ENCODE results near the gene MATR3. TPM values are rescaled to one million over a fixed set of nuclear protein-coding genes. Genes with fewer than 3 reads are reported as not detected.
A peak's percentile ranks its signal among the peaks of the same experiment; 100 is the strongest.
"Not testable (repeated sequence)": the region's sequence is repeated elsewhere in the genome, so short reads cannot be mapped to it uniquely, and the experiment has no call there.

Gene MATR3
- total RNA-seq, 3 donors from 2014 or later, result 112 to 165 (median 136) TPM

DNA sequence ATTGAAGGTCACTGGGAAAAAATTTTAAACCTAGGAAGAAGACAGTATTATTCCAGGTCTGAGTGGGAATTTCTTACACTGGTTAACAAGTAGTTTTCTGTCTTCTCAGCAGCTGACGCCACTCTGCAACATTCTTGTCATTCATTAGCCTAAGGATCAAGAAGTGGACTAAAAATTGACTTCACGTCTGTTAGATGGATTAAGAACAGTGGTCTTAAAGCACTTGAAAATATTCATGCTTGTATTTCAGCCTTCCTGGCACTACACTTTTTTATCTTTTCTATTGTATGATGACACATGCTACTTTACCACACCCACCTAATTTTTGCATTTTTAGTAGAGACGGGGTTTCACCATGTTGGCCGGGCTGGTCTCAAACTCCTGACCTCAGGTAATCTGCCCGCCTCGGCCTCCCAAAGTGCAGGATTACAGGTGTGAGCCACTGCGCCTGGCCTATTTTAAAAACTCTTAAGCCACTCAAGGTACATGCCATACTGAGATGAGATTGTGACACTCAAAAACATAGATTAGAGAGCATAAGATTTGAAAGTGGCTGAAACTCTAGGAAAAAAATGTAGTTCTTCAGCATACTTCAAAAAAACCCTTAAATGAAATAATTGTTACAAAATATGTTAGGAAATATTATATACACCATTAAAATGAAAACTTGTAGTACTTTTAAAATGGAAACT is 8.4 kb downstream of the MATR3 start:
- no peak for ATAC-seq
- intact Hi-C loops (cut with DNase I, micrococcal nuclease), result no loop called here
- TF ChIP-seq, protein P1, sequence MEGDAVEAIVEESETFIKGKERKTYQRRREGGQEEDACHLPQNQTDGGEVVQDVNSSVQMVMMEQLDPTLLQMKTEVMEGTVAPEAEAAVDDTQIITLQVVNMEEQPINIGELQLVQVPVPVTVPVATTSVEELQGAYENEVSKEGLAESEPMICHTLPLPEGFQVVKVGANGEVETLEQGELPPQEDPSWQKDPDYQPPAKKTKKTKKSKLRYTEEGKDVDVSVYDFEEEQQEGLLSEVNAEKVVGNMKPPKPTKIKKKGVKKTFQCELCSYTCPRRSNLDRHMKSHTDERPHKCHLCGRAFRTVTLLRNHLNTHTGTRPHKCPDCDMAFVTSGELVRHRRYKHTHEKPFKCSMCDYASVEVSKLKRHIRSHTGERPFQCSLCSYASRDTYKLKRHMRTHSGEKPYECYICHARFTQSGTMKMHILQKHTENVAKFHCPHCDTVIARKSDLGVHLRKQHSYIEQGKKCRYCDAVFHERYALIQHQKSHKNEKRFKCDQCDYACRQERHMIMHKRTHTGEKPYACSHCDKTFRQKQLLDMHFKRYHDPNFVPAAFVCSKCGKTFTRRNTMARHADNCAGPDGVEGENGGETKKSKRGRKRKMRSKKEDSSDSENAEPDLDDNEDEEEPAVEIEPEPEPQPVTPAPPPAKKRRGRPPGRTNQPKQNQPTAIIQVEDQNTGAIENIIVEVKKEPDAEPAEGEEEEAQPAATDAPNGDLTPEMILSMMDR (IDR thresholded peaks at IDR 0.05), result no peak
- Histone ChIP-seq H3K36me3 (ENCODE audit: low read depth) (no peaks in the 10 kb centered on the region), H3K4me1 (ENCODE audit: low read depth) (peaks cover 42% of the 10 kb centered on the region), H3K4me3 (no peak overlapping the region), H3K9me3 (no peaks in the 10 kb centered on the region)
- no peak for DNase-seq

DNA sequence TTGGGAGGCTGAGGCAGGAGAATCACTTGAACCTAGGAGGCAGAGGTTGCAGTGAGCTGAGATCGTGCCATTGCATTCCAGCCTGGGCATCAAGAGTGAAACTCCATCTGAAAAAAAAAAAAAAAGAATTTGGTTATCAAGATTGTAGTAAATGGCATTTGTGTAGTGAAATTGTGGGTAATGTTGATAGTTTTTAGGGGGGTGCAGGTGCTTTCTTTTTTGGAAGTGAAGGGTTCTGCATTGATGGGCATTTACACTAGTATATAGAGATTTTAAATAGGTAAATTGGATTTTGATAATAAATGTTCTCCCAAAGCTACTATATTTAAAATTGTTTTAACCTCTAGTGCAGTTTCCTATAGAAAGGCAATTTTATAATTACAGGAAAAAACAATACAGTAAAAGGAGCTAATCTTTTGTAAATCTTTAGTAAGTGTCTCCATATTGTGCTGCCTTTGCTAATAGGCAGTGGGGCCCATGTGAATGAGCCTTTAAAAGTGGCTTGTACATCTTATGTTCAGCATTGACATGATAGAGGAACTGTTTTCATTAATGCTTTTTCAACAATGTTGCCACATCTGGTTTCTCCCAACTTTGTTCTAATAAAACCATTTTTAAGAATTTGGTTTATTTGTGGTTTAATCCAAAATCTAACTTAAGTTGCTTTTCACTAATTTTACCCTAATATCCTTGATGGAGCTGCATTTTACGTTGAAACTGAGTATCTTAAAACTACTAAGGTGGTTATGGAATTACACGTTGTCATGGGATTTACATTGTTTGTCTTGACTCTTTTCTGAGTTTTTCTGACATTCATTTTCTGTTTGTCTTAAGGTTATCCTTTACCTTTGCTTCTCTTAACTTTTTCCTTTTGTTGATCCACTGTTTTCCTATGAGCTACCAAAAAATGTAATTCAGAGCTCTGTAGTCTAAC is 11.1 kb downstream of the MATR3 start:
- H3K9me3 ChIP-seq, result no peaks in the 10 kb centered on the region
- H3K4me1 ChIP-seq (ENCODE audit: low read depth), result peaks cover 37% of the 10 kb centered on the region
- no peak for ATAC-seq
- no peak overlapping the region for H3K4me3 ChIP-seq
- TF ChIP-seq, protein P1 (IDR thresholded peaks at IDR 0.05), result no peak
- H3K36me3 ChIP-seq (ENCODE audit: low read depth), result no peaks in the 10 kb centered on the region
- no peak for DNase-seq
- intact Hi-C loops (cut with DNase I, micrococcal nuclease), result no loop called here

DNA sequence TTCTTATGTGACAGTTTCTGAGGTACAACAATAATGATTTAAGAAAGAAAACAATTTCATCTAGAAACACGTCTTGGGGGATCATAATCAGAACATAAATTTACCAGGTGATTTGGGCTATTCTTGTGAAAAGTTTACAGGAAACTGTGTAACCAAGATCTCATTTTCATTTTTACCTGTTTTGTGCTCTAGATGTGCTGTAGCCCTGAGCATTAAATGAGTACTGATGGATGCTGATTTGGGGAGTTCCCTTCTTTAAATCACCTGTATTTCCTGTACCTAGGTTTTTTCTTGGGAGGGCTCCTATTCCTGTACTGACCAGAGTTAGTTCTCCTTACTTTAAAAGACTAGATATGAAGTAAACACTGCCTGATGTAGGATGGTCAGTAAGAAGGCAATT is 12.7 kb downstream of the MATR3 start:
- intact Hi-C loops (cut with DNase I, micrococcal nuclease), result no loop called here
- no peaks in the 10 kb centered on the region for H3K9me3 ChIP-seq
- H3K4me1 ChIP-seq (ENCODE audit: low read depth), result peaks cover 26% of the 10 kb centered on the region
- no peaks in the 10 kb centered on the region for H3K36me3 ChIP-seq (ENCODE audit: low read depth)
- TF ChIP-seq, protein P1 (IDR thresholded peaks at IDR 0.05), result no peak
- DNase-seq, result no peak
- no peak for ATAC-seq
- H3K4me3 ChIP-seq, result no peak overlapping the region

DNA sequence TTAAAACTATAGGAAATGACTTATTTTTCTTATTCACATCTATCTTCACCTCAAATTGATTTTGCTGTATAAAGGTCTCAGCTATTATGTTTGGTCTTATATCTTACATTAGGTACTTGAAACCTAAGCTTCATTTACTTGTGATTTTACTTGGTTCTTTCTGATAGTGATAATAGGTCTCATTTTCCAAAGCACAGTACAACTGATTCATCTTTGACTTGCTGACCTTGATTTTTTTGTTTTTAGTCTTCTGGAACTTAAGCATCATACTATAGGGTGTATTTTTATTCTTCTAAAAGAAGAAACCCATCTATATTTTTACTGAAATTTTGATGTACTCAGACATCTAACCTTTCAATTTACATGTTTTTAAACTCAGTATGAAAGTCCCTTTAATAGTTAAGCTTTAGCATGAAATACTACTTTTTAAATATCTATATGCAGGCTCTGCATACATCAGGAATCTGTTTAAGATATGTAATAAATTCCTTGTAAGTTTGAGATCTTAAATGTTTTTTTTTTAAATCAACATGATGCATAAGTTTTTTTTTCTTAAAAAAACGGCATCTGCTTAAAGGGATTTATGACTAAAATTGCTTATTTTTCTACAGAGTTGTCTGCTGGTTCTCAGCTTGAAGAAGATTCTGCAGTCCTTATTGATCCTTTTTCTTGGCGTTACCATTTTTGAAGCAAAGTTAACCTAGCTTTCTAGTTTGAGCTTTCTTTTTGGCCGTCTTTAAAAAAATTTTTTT is 13.3 kb downstream of the MATR3 start:
- Histone ChIP-seq H3K4me1 (ENCODE audit: low read depth) (peaks cover 26% of the 10 kb centered on the region), H3K4me3 (no peak overlapping the region), H3K9me3 (no peaks in the 10 kb centered on the region), H3K36me3 (ENCODE audit: low read depth) (no peaks in the 10 kb centered on the region)
- DNase-seq, result no peak
- TF ChIP-seq, protein P1 (IDR thresholded peaks at IDR 0.05), result no peak
- no peak for ATAC-seq
- intact Hi-C loops (cut with DNase I, micrococcal nuclease), result no loop called here

DNA sequence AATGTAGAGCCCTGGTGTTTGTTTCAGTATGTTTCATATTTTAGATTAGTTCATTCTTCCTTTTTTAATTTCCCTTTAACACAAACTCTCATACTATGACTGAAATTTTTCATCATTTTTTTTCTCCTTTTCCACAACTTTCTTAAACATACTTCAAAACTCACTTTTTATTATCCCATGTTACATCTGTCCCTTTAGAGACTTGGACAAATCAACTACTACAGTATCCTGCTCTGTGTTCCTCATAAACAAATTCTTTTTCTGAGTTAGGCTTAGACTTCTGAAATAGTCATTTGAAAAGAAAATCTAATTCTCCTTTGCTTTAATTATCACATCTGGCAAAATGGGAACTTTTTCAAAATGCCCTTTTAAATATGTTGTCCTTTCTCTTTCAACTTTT is 15.3 kb downstream of the MATR3 start:
- TF ChIP-seq, protein P1 (IDR thresholded peaks at IDR 0.05), result no peak
- DNase-seq (no peak), ATAC-seq (no peak)
- H3K9me3 ChIP-seq, result no peaks in the 10 kb centered on the region
- H3K4me3 ChIP-seq, result no peak overlapping the region
- peaks cover 26% of the 10 kb centered on the region for H3K4me1 ChIP-seq (ENCODE audit: low read depth)
- no peaks in the 10 kb centered on the region for H3K36me3 ChIP-seq (ENCODE audit: low read depth)
- intact Hi-C loops (cut with DNase I, micrococcal nuclease), result no loop called here

DNA sequence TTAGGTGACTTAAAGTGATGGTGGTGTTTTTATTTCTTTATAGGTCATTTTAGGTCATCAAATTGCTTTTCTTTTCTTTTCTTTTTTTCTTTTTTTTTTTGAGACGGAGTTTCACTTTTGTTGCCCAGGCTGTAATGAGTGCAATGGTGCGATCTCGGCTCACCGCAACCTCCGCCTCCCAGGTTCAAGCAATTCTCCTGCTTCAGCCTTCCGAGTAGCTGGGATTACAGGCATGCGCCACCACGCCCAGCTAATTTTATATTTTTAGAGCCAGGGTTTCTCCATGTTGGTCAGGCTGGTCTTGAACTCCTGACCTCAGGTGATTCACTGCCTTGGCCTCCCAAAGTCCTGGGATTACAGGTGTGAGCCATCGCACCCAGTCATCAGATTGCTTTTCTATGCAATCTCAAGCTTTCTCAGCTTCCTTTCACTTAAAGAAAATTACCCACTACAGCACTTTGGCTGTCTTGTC is 17.2 kb downstream of the MATR3 start:
- intact Hi-C loops (cut with DNase I, micrococcal nuclease); H3K4me3 ChIP-seq; H3K9me3 ChIP-seq; H3K36me3 ChIP-seq (ENCODE audit: low read depth); DNase-seq: not testable (repeated sequence)
- H3K4me1 ChIP-seq (ENCODE audit: low read depth), result peaks cover 17% of the 10 kb centered on the region
- ATAC-seq, result peak; percentile 75

Data from mucosa of descending colon (tissue), 3 donors.